PC-3 (cell line): ENCODE results near the gene GIMAP1. TPM values are rescaled to one million over a fixed set of nuclear protein-coding genes. Genes with fewer than 3 reads are reported as not detected.

ENCODE experiments used
- ATAC-seq: fragments of 200-7000 bp; cut with Tn5 transposase; 2 replicates; pipeline ENCODE4 v1.9.1; 2020; ENCODE audit warnings: mild to moderate bottlenecking, moderate library complexity
- BruUV-seq: library from RNA; stranded (reverse); fragments of 400-500 nt; replicated peaks from 2 replicates; lab custom pipeline; 2021; lab: Mats Ljungman, UMichigan
- CTCF ChIA-PET: fragments of 300-600 bp; sonication (Branson Sonifier 250); formaldehyde crosslinking; loops from one replicate; lab custom pipeline; 2022; ENCODE audit warnings: antibody characterized with exemption; lab: Charles Lee
- POLR2A ChIA-PET: fragments of 300-600 bp; sonication (Branson Sonifier 250); formaldehyde crosslinking; loops from one replicate; lab custom pipeline; 2022; ENCODE audit warnings: antibody characterized with exemption; ENCODE audit not compliant: unreplicated experiment; lab: Charles Lee
- DNase-seq: peaks from one replicate; pipeline ENCODE4 v3.0.0-alpha.2; 2015
- H2AFZ ChIP-seq: fragments of 300-600 bp; sonication (generic); 2 replicates; pipeline ENCODE4 v1.6.0; 2016; ENCODE audit warnings: antibody characterized with exemption, low read length
- H3F3A ChIP-seq: fragments of 300-600 bp; sonication (generic); one replicate; pipeline ENCODE4 v1.6.0; 2017; ENCODE audit warnings: antibody characterized with exemption, low read length, control low read depth, mild to moderate bottlenecking; ENCODE audit not compliant: unreplicated experiment
- H3K27ac ChIP-seq: fragments of 300-600 bp; sonication (generic); 2 replicates; pipeline ENCODE4 v1.5.1; 2016; ENCODE audit warnings: mild to moderate bottlenecking, low read length
- H3K27me3 ChIP-seq: fragments of 300-600 bp; sonication (generic); 2 replicates; pipeline ENCODE4 v1.6.1; 2016; ENCODE audit warnings: low read length, mixed read lengths
- H3K36me3 ChIP-seq: fragments of 300-600 bp; sonication (generic); 2 replicates; pipeline ENCODE4 v1.6.1; 2016; ENCODE audit warnings: low read depth, mixed run types, low read length, mixed read lengths
- H3K4me1 ChIP-seq: fragments of 300-600 bp; sonication (generic); 2 replicates; pipeline ENCODE4 v1.5.1; 2016; ENCODE audit warnings: low read length; ENCODE audit not compliant: insufficient read depth
- H3K4me2 ChIP-seq: fragments of 300-600 bp; sonication (generic); 2 replicates; pipeline ENCODE4 v1.6.0; 2016; ENCODE audit warnings: low read length
- H3K4me3 ChIP-seq: fragments of 300-600 bp; sonication (generic); 2 replicates; pipeline ENCODE4 v1.5.1; 2016; ENCODE audit warnings: mild to moderate bottlenecking, low read length, mixed read lengths
- H3K79me2 ChIP-seq: fragments of 300-600 bp; sonication (generic); 2 replicates; pipeline ENCODE4 v1.6.1; 2017; ENCODE audit warnings: low read length, mixed read lengths
- H3K9ac ChIP-seq: fragments of 300-600 bp; sonication (generic); 2 replicates; pipeline ENCODE4 v1.6.0; 2016; ENCODE audit warnings: mild to moderate bottlenecking, low read length
- H3K9me2 ChIP-seq: fragments of 300-600 bp; sonication (generic); replicated peaks from 2 replicates; pipeline ENCODE4 v1.6.1; 2016; ENCODE audit warnings: mixed run types, low read length, mixed read lengths
- H3K9me3 ChIP-seq: fragments of 300-600 bp; sonication (generic); 2 replicates; pipeline ENCODE4 v1.6.1; 2016; ENCODE audit warnings: low read length, mixed read lengths
- H4K20me1 ChIP-seq: fragments of 300-600 bp; sonication (generic); 2 replicates; pipeline ENCODE4 v1.6.1; 2016; ENCODE audit warnings: low read length, mixed read lengths
- EZH2 ChIP-seq: fragments of 300-600 bp; sonication (generic); IDR thresholded peaks from one replicate; pipeline ENCODE4 v1.6.1; 2017; ENCODE audit warnings: antibody characterized with exemption, mild to moderate bottlenecking, low read length; ENCODE audit not compliant: unreplicated experiment
- EZH2phosphoT487 ChIP-seq: fragments of 300-600 bp; sonication (generic); IDR thresholded peaks from 2 replicates; pipeline ENCODE4 v1.6.1; 2018; ENCODE audit warnings: mild to moderate bottlenecking, antibody characterized with exemption, low read length, borderline replicate concordance
- intact Hi-C: fragments of 100-400 bp; cut with micrococcal nuclease; formaldehyde crosslinking; loops from 2 replicates; pipeline ENCODE4 v1.9.0; 2023
- total RNA-seq: library from RNA; depleted of rRNA; stranded (reverse); fragments of >200 nt; gene quantifications from 2 replicates; pipeline ENCODE4 v1.2.3, GENCODE V29; 2014
- TF ChIP-seq, protein P1 (sequence below): fragments of 300-600 bp; sonication (generic); conservative IDR thresholded peaks from 2 replicates; pipeline ENCODE4 v1.5.1; 2017; ENCODE audit warnings: antibody characterized with exemption, low read depth, mild to moderate bottlenecking, low read length

Gene GIMAP1
- total RNA-seq, 1 experiment from 2014 or later = not detected

DNA sequence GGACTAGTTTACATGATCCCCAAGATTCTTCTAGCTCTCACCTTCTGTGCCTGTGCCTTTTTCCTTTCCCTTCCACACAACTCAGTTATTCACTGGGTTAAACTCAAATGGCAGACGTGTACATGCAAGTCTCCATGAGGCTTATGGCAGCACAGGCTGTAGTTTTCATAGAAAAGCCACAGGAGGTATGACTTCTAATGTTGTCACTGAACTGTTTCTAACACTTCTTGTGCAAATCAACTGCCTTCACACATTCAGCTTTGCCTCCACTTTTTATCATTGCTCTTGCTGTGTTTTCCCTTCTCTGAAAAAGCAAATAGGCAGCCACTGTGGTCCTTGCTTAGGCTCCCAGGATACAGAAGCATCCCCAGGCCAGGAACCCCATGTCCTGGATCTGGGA is 15.5 kb downstream of the GIMAP1 start:
- Histone ChIP-seq H3K36me3 (no peaks in the 10 kb centered on the region), H3K79me2 (no peaks in the 10 kb centered on the region), H3K9me2 (no peaks in the 10 kb centered on the region), H3K9me3 (no peaks in the 10 kb centered on the region), H2AFZ (no peak overlapping the region), H3K4me2 (no peak overlapping the region), H3K4me3 (no peak overlapping the region), H3F3A (no peaks in the 10 kb centered on the region), H4K20me1 (no peaks in the 10 kb centered on the region), H3K9ac (no peak overlapping the region), H3K4me1 (no peaks in the 10 kb centered on the region), H3K27me3 (peaks cover 29% of the 10 kb centered on the region), H3K27ac (no peak overlapping the region)
- TF ChIP-seq EZH2 = no peak
- TF ChIP-seq, protein P1, sequence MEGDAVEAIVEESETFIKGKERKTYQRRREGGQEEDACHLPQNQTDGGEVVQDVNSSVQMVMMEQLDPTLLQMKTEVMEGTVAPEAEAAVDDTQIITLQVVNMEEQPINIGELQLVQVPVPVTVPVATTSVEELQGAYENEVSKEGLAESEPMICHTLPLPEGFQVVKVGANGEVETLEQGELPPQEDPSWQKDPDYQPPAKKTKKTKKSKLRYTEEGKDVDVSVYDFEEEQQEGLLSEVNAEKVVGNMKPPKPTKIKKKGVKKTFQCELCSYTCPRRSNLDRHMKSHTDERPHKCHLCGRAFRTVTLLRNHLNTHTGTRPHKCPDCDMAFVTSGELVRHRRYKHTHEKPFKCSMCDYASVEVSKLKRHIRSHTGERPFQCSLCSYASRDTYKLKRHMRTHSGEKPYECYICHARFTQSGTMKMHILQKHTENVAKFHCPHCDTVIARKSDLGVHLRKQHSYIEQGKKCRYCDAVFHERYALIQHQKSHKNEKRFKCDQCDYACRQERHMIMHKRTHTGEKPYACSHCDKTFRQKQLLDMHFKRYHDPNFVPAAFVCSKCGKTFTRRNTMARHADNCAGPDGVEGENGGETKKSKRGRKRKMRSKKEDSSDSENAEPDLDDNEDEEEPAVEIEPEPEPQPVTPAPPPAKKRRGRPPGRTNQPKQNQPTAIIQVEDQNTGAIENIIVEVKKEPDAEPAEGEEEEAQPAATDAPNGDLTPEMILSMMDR = no peak
- intact Hi-C loops = no loop called here
- POLR2A ChIA-PET = no interaction called here
- no TSS peak for BruUV-seq
- ATAC-seq = no peak
- DNase-seq = no peak
- CTCF ChIA-PET = no interaction called here

DNA sequence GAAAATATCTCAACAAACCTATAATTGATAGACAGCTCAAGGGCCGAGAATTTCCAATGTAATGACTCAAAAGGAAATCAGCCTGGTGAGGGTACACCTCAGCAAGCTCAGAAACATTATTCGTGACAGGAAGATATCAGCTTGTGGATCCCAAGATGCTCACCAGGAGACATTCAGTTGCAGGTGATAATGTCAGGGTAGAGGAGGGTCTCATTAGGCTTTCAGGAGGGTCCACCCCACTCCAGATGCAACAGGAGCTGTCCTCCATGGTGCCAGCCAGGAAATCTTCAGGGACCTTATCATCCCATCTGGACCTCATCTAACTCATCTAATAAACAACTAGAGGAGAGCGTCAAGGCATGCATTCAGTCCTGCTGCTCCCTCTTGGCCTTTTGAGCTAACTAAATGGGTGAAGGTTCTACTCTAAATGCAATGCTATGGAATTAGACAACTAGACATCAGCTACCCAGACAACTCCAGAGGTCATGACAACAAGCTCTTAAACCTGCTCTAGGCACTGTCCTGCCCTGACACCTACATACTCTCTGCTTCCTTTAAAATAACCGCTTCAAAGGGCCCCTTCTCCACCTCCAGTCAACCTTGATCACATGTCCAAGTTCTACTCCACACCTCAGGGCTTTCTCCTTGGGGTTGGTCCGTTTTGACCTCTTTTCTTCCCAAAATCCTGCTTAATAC is 16.5 kb downstream of the GIMAP1 start:
- DNase-seq = no peak
- no peaks in the 10 kb centered on the region for H3K4me1 ChIP-seq
- H3K4me2 ChIP-seq = no peak overlapping the region
- no peaks in the 10 kb centered on the region for H3K79me2 ChIP-seq
- BruUV-seq = no TSS peak
- no peak overlapping the region for H3K9ac ChIP-seq
- H3F3A ChIP-seq = no peaks in the 10 kb centered on the region
- intact Hi-C loops = no loop called here
- no peaks in the 10 kb centered on the region for H3K9me3 ChIP-seq
- no peaks in the 10 kb centered on the region for H4K20me1 ChIP-seq
- ChIA-PET POLR2A (interaction anchor here (0.7 kb wide), 1 partner anchor 1347 kb away, joined by 3 read pairs; no protein-coding TSS in a partner anchor), CTCF (no interaction called here)
- peaks cover 25% of the 10 kb centered on the region for H3K27me3 ChIP-seq
- H3K36me3 ChIP-seq = no peaks in the 10 kb centered on the region
- TF ChIP-seq EZH2phosphoT487 = no peak
- TF ChIP-seq, protein P1 = no peak
- TF ChIP-seq EZH2 = no peak
- H2AFZ ChIP-seq = no peak overlapping the region
- no peak for ATAC-seq
- no peak overlapping the region for H3K4me3 ChIP-seq
- H3K27ac ChIP-seq = no peak overlapping the region
- no peaks in the 10 kb centered on the region for H3K9me2 ChIP-seq

DNA sequence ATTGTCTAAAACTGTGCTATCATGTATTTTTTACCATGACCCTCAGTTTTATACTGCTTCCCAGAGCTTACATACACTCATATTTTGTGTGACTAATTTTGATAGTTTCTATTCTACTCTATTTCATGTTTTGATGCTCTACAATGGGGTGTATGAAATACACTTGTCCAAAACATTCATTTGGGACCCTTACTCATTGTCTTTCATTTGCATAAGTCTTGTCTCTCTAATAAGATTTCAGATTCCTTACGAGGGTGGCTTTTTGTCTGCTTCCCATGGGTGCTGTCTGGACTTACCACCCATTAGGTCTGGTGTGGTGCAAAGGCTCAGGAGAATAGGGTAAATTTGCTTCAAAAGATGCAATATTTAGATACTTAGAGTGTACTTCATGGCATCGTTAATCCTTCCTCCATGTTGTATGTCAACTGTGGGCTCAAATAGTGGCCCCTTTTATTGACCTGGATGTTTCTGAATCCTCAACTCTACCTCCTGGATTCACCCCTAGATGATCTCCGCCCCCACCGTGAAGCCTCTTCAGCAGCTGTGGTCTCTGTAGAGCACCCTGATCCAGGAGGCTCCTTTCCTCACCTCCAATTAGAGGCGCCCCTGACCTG is 17.2 kb downstream of the GIMAP1 start:
- intact Hi-C loops = no loop called here
- Histone ChIP-seq H3K36me3 (no peaks in the 10 kb centered on the region), H2AFZ (no peak overlapping the region), H3K79me2 (no peaks in the 10 kb centered on the region), H3K9ac (no peak overlapping the region), H3K27me3 (peaks cover 25% of the 10 kb centered on the region), H3K4me3 (no peak overlapping the region), H3K27ac (no peak overlapping the region), H3K9me2 (no peaks in the 10 kb centered on the region), H3K9me3 (no peaks in the 10 kb centered on the region), H3K4me1 (peaks cover 3% of the 10 kb centered on the region; the same call in 1 of the 2 replicates), H4K20me1 (no peaks in the 10 kb centered on the region), H3K4me2 (no peak overlapping the region), H3F3A (no peaks in the 10 kb centered on the region)
- POLR2A ChIA-PET = no interaction called here
- no TSS peak for BruUV-seq
- ATAC-seq (no peak), DNase-seq (no peak)
- CTCF ChIA-PET = no interaction called here
- TF ChIP-seq, protein P1 = no peak
- no peak for TF ChIP-seq EZH2
- TF ChIP-seq EZH2phosphoT487 = no peak
